Measurements from ENCODE around the gene CD1E. TPM values are rescaled to one million over a fixed set of nuclear protein-coding genes. Genes with fewer than 3 reads are reported as not detected.

The CD1E gene
- total and polyA plus RNA-seq, 2 of the 13 experiments (the other 11 are each of a cell fraction or from before 2014, with no cell fraction given), result not detected

- no peak for TF ChIP-seq PITX1 (CRISPR knock-in tag; IDR thresholded peaks at IDR 0.05)
- in situ Hi-C loops (cut with HindIII; ENCODE audit: extremely low pct_ligation_motif_present, low pct_unique_long_range_greater_than_20kb) (no loop called here), intact Hi-C loops (cut with micrococcal nuclease; ENCODE audit: unreplicated experiment) (no loop called here)
- Histone ChIP-seq H3K79me2 (ENCODE audit: insufficient read depth, low read length) (no peaks in the 10 kb centered on the region), H3K36me3 (replicated peaks in 1 of 2; ENCODE audit: control insufficient read depth in 1 of 2, insufficient read depth in 2 of 2, low read length in 2 of 2) (no peaks in the 10 kb centered on the region), H3K27me3 (ENCODE audit: control insufficient read depth in 1 of 2, insufficient read depth in 2 of 2, low read length in 2 of 2) (0 out of 5 replicates have a peak, but pooled peaks cover 0 to 1% of the 10 kb centered on the region in 2 experiments), H3K27ac (ENCODE audit: extremely low read length, insufficient read depth, low read length) (no peak overlapping the region), H4K20me1 (ENCODE audit: insufficient read depth, low read length) (no peaks in the 10 kb centered on the region), H3K4me1 (ENCODE audit: insufficient read depth, low read length) (no peaks in the 10 kb centered on the region), H3K9ac (ENCODE audit: insufficient read depth, low read depth, low read length) (no peak overlapping the region), H3K4me2 (ENCODE audit: low read depth, low read length) (no peak overlapping the region), H3K4me3 (replicated peaks in 1 of 3; ENCODE audit: insufficient read depth in 1 of 3, low read depth in 2 of 3, low read length in 3 of 3) (no peak overlapping the region), H2AFZ (ENCODE audit: low read length) (no peak overlapping the region), H3K9me3 (ENCODE audit: low read length) (peaks cover 30% of the 10 kb centered on the region; the same call in 1 of the 2 replicates)
- ATAC-seq (no peak), DNase-seq (ENCODE audit: low spot score) (no peak), FAIRE-seq (no peak)
- BruUV-seq (replicated peaks), result no TSS peak
- CTCF ChIA-PET (ENCODE audit: low intra/inter-chr PET ratio, low total read pairs), result no interaction called here
- 0% methylated on average over 3 of the region's 3 CpGs for WGBS (ENCODE audit: low lambda C conversion rate)
- POLR2A ChIA-PET, result no interaction called here
These were observed 2.9 kb downstream of the CD1E start for GRCh38 chr1:158356616-158357015.

- H3K79me2 ChIP-seq (ENCODE audit: insufficient read depth, low read length), result no peaks in the 10 kb centered on the region
- H2AFZ ChIP-seq (ENCODE audit: low read length), result no peak overlapping the region
- H3K27me3 ChIP-seq (ENCODE audit: control insufficient read depth in 1 of 2, insufficient read depth in 2 of 2, low read length in 2 of 2), result 0 out of 5 replicates have a peak, but pooled peaks cover 0 to 1% of the 10 kb centered on the region in 2 experiments
- no peak overlapping the region for H3K9ac ChIP-seq (ENCODE audit: insufficient read depth, low read depth, low read length)
- 0 out of 2 replicates have a peak, but pooled peaks have one; percentile 27 for TF ChIP-seq MAFF (IDR thresholded peaks at IDR 0.05; ENCODE audit: low read depth, low read length)
- no peak for TF ChIP-seq PHF8 (CRISPR knock-in tag; IDR thresholded peaks at IDR 0.05)
- peak in 1 of 2 experiments; percentile 48; a peak in 2 of 4 replicates for TF ChIP-seq MAFK (conservative IDR thresholded peaks at IDR 0.05 in 1 of 2, IDR thresholded peaks at IDR 0.05 in 1 of 2; ENCODE audit: low read length in 2 of 2)
- TF ChIP-seq FOXA3 (CRISPR knock-in tag; IDR thresholded peaks at IDR 0.05), result no peak
- POLR2A ChIA-PET, result no interaction called here
- H3K36me3 ChIP-seq (replicated peaks in 1 of 2; ENCODE audit: control insufficient read depth in 1 of 2, insufficient read depth in 2 of 2, low read length in 2 of 2), result no peaks in the 10 kb centered on the region
- H3K9me3 ChIP-seq (ENCODE audit: low read length), result peaks cover 35% of the 10 kb centered on the region
- no peaks in the 10 kb centered on the region for H4K20me1 ChIP-seq (ENCODE audit: insufficient read depth, low read length)
- no peak overlapping the region for H3K4me2 ChIP-seq (ENCODE audit: low read depth, low read length)
- ATAC-seq (no peak), FAIRE-seq (no peak), DNase-seq (ENCODE audit: low spot score) (no peak)
- CTCF ChIA-PET (ENCODE audit: low intra/inter-chr PET ratio, low total read pairs), result no interaction called here
- WGBS (ENCODE audit: low lambda C conversion rate), result 0% methylated on average over 1 of the region's 1 CpG
- no peak overlapping the region for H3K4me3 ChIP-seq (replicated peaks in 1 of 3; ENCODE audit: insufficient read depth in 1 of 3, low read depth in 2 of 3, low read length in 3 of 3)
- intact Hi-C loops (cut with micrococcal nuclease; ENCODE audit: unreplicated experiment) (no loop called here), in situ Hi-C loops (cut with HindIII; ENCODE audit: extremely low pct_ligation_motif_present, low pct_unique_long_range_greater_than_20kb) (no loop called here)
- no peak overlapping the region for H3K27ac ChIP-seq (ENCODE audit: extremely low read length, insufficient read depth, low read length)
- no TSS peak for BruUV-seq (replicated peaks)
- no peaks in the 10 kb centered on the region for H3K4me1 ChIP-seq (ENCODE audit: insufficient read depth, low read length)
These were observed 3.7 kb downstream of the CD1E start for GRCh38 chr1:158357441-158357840.
